ENCODE measurements around the gene VAPB.
"Not testable (repeated sequence)": the region's sequence is repeated elsewhere in the genome, so short reads cannot be mapped to it uniquely, and the experiment has no call there.

The VAPB gene, protein sequence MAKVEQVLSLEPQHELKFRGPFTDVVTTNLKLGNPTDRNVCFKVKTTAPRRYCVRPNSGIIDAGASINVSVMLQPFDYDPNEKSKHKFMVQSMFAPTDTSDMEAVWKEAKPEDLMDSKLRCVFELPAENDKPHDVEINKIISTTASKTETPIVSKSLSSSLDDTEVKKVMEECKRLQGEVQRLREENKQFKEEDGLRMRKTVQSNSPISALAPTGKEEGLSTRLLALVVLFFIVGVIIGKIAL

DNA sequence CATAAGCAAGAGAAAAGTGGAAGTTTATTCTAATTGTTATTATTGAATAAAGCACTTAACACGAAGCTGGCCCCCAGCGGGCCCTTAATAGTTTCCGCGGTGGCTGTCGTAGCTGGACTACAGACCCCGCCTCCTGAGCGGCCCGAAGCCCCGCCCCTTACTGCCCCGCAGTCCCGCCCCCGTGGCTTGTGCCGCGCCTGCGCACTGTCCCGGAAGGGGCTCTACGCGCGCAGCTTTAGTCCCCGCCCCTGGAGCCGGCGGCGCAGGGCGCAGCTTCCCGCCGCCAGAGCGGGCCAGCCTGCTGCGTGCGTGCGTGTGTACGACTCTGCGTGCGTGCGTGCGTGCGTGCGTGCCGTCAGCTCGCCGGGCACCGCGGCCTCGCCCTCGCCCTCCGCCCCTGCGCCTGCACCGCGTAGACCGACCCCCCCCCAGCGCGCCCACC, at the start of gene VAPB:
Gene VAPB, plus strand, starts transcription at position 348 of the 442 bp plus-strand sequence. CDS start 231 bp downstream, outside the sequence.
- peak; percentile 93 for DNase-seq

DNA sequence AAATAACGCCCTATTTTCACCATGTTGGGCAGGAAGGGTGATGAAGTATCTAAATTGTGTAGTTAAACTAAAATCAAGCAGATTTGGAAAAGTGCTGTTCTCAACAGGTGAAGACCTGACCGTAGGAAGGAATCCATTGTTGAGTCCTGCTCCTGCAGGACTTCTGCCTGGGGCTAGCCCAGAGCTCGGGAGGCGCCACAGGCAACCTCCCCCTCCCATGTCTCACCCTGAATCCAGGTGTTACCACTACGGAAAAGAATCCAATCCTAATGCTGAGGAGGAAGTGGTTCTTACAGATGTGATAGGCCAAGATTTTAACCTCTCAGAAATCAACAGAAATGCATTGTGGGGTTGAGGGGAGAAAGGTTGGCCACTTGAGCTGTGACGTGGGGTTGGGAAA, 49.3 kb upstream of the VAPB start:
- no peak for DNase-seq

DNA sequence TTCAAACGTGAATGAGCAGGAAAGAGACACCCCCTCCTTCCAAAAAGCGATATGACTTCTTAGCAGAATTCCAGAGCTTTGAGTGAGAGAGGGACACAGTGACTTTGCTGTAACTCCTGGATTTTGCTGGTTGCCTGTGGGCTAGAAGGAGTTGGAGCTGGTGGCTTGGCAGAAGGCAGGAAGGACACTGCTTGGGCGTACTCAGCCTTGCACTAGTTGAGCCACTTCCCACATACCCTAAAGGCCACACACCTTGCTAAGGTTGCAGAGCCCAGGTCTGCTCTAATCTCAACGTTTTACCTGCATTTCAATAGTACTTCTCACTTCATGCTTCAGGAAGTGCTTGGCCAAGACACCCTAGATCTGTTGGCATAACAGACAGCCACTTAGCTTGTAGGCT, 48.9 kb upstream of the VAPB start:
- DNase-seq, result no peak

DNA sequence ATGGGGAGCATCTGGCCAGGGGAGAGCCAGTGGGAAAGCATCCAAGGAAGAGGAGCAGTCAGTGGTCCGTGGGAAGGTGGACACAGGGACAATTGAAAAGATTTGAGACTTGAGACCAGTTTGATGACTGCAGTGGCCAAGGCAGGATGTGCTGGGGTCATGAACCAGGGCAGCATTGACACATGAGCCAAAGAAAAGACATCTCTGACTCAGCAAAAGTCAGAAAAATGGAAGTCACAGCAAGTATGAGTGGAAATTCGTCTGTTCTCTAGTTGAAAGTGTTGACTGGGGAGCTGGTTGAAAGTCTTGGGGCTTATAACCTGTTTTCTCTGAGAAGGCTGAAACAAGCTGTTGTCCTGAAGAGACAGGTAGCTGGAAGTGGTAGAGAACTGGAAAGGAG, 48.2 kb upstream of the VAPB start:
- no peak for DNase-seq

DNA sequence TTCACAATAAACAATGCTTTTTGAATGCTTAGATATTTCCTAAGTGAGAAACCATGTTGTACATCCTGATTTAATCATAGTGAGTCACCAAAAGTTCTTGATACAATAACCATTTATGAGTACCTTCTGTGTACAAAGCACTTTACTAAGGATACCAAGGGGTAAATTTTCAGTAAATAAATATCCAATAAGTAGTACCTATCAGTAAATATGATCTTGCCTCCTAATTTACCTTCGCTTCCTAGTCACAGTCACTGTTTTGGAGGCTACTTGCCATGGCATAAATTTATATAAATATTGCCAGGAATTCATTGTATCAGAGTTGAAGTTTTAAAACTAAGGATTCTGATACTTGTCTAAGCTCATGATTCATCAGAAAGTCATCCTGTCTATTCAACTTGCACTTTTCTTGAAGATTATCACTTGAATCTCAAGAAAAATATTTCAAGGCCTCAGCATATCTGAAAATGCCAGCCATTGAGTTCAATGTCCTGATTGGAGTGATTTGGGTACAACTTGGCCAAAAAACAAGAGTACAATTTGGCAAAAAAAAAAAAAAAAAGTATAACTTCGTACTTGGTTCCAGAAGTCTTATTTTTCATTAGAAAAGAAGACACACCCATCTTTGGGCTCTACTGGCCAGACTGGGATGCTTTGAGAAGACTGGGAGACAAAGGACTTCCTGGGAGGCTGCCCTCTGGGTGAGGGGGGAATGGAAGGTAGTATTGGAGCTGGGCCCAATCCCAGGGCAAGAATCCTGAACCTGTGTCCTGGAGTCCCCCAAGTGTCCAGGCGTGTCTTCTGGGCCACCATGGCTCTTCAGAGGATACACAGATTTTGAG, 46.7 kb upstream of the VAPB start:
- DNase-seq, result no peak

DNA sequence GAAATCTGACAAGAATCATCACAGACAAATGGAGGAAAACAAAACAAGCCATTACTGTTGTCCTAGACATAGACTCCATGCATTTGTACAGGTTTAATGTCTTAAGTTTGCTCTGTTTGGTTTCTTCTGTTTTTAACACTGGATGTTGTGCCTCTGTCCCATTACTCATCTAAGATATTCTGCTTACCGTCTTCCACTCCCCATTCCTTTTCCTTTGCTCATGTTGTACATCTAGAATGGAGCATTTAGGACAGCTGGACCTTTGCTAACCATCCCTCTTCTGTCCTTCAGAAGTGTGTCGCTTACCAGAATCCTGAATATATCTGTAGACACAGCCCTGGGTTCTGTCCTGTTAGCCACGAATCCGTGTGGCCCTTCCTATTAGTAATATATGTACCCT, 44.3 kb upstream of the VAPB start:
- DNase-seq, result no peak

DNA sequence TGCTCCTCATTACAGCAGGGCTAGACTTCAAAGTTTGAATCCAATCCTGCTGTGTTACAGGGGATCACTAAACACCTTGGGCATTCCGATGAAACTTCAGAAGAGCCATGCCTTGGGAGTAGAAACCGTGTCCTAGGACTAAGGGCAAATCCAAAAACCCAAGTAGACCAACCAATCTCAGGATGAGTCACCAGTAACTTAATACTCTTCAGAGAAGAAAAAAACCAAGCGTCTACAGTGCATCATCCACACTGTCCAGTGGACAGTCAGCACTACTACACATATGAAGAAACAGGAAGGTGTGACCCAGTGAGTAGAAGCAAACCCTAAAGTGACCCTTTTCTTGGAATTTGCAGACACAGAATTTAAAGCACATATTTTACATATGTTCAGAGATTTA, 39.5 kb upstream of the VAPB start:
- DNase-seq, result no peak

DNA sequence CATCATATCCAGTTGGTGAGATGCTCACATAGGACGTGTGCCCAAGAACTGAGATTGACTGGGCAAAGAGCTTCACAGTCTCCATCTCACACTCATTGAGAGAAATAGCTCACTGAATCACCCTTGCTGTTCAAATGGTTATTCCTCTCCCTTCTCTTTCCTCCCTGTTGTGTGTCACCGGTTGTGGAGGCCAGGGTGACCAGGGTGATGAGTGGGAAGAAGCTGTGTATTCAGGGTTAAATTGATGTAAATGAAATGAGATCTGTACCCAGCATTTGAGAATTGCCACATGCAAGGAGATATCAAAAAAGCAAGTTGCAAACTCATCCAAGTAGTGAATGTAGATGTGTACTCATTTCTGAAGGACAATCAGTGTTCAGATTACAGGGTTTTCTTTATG, 36.6 kb upstream of the VAPB start:
- no peak for DNase-seq

DNA sequence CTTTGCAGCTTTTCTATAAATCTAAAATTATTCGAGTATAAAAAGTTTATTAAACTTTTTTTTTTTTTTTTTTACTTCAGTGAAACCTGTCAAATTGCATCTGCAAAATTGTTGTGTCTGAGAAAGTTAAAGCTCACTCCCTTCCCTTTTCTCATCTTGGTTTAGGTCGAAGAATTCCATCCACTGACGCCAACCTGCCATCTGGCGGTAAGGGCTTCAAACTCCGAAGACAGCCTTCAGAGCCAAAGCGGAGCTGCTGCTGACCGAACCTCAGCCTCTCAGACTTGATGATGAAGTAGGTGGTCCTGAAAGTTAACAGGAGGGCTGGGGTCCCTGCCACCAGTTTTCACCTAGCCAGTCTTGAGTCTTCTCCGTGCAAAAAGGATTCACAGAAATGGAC, 29.6 kb upstream of the VAPB start:
- DNase-seq, result no peak

DNA sequence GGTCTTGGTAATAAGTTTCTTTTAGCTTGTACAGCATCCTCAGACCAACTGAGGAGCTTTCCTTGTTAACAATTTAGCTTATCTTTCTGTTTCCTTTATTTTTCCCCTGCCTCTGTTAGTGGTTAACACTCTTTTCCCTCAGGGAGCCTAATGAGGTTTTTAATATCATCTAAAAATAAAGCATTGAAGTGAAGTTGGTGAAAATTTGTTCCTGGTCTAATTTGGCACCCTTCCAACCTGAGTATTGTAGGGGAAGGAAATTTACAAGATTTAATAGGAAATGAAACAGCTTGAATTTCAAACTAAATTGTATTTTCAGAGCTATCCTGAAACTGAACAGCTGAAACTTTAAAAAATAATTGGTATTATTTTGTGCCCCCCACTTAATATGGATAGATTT, 28.1 kb upstream of the VAPB start:
- DNase-seq, result no peak

DNA sequence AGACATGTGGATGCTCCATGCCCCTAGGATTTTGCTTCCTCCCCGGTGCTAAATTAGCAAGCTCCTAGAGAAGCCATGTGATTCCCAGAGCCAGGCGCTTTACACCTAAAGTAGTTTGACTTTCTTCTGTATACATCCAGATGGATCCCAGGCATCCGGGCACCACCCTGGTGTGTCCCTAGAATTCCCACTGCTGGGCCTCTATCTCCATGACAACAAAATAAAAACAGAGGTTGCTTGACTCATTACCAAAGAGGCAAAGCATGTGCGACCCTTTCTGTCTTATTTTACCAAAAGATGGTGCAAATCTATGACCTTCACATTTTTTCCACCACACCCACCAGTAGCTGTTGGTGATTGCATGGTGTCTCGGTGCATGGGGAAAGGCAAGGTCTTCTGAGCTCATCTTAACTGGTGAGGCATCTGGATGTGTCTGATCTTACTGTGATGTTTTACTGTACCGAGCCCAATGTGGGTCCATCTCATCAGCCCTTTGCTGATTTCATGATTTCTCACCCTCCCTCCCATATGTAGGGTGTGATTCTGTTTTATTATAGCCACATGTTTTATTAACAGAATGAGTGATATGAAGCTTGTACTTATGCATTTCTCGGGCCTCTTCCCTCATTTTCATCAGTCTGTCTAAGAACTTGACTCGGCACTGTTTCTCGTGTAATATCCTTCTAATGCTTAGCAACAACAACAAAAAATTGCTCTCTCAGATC, 27.4 kb upstream of the VAPB start:
- no peak for DNase-seq

DNA sequence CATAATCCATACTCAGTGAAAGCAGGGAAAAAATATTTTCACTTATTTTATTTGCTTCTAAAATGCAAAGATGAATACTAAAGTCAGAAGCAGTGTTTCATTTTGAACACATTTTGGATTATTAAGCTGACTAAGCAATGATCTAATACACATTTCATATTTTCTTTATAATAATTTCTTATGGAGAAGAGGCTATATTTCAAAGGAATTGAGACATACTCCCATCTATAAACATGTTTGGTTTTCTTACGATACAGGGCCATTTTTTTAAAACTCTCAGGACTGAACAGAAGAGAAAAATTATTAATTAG, 26.9 kb upstream of the VAPB start:
- DNase-seq, result no peak

DNA sequence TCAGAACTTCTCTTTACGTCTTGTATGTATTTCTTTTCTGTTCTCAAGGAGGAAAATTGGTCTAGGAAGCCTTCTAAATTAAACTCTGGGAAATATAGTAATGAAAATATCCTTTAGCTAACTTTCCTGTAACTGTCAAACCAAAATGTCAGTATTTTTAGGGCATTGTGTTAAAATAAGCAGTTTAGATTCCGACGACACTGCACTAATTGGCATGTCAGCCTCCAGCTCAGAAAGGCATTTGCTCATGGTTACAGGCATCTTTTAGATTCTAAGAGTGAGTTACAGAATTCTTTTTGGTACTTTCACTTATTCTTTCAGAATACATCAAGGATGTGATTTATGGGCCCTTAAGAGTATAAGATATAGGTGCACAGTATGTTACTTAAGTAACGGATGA, 26.1 kb upstream of the VAPB start:
- DNase-seq, result no peak

DNA sequence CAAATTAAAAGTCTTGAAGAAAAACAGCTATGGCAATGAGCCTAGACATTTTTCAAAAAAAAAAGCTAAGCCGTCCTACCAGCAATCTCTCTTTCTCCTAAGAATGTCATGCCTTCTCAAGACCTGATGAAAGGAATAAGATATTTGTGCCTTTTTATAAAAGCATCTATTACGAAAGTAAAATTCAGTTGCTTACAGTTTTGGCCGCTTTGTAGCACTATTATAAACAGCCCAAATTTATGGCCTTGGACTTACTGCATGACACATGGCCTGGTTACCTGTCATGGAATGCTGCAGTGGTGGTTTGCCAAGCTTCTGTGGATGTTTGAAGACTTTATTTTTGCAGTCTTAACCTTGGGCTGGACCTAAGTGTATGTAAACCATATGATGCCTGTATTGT, 22.2 kb upstream of the VAPB start:
- DNase-seq, result no peak

DNA sequence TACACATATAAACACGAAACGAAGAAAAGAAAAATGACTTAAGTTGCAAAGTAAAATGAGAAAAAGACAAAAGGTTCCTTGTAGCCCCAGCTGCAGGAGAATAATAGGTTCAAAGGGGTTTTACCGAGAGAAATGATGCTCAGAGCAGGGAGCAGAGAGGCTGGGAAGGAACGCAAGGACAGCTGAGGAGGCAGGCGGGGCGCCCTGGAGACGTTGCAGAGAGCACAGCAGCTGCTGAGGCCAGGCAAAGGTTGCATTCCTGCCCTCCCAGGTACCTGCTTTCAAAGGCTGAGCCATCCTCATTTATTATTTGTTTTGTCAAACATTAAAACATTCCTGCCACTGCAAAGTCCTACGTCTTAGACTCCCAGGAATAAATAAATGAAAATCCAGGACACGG, 16.2 kb upstream of the VAPB start:
- DNase-seq, result no peak

DNA sequence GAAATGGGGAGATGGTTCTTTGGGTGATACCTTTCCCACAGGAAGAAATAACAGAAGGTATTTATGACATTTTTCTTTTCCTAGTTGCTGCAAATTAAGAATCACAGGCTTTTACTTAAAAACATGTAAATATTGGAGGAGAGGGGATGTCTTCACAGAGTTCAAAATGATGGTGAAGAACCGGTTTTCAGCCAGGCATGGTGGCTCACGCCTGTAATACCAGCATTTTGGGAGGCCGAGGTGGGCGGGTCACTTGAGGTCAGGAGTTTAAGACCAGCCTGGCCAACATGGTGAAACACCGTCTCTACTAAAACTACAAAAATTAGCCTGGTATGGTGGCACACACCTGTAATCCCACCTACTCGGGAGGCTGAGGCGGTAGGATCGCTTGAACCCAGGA, 15.7 kb upstream of the VAPB start:
- not testable (repeated sequence) for DNase-seq

DNA sequence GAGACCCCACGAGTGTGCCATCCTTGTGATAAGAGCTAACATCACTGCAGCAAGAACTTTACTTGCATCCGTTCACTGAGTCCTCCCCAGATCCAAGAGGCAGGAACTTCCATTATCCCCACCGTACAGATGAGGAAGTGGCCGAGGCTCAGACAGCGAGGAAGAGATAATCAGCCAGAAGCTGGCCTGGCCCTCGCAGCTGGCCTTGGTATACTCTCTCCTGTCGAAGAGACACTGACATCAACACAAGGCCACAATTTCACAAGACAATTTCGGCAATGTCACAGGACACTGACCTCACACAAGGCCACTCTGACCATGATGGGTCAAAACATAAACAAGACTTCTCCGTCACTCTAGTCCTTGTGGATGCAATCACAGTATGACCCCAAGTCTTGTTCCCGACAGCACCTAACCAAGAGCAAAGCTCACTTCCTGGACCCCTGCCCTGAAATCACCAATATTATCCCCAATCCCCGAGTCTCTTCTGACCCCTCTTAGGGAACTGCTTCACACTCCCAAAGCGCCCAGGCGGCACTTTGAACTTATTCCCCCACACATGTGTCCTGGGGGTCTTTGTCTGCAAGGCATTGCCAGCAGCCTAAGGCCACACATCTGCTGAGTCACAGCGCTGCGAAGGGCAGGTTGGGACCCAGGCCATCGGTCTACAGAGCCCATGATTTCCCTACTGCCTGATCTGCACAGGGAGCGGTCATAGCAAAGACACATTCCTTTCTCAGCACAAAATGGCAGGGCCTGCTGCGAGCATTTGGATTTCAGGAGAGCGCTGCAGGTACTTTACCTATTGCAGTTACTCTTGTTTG, 14.8 kb upstream of the VAPB start:
- no peak for DNase-seq

DNA sequence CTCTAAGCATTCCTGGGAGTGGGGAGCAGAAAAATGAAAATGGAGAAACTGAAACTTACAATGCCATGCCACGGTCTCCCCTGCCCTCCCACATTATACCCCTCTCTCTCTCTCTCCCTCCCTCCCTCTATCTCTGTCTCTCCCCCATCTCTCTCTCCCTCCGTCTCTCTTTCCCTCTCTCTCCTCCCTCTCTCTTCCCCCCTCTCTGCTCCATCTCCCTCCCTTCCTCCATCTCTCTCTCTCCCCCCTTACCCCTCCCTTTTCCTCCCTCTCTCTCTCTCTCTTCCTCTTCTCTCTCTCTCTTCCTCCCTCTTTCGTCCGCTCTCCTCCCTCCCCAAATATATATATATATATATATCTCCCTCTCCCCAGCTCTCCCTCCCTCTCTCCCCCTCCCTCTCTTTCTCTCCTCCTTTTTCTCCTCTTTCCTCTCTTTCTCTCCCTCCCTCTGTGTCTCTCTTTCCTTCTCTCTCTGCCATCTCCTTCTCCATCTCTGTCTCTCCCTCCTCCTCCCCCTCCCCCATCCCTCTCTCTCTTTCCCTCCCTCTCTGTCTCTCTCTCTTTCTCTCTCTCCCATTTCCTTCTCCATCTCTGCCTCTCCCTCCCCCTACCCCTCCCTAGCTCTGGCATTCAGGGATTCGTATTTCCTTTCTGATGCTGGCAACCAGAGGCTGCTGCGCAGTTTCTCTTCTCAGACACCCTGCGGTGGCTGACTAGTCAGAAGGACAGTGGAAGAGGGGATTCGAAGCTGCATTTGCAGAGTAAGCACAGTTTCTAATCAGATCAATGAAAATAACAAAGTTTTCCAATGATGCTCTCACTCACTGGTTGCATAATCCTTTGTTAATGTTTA, 13.9 kb upstream of the VAPB start:
- no peak for DNase-seq

DNA sequence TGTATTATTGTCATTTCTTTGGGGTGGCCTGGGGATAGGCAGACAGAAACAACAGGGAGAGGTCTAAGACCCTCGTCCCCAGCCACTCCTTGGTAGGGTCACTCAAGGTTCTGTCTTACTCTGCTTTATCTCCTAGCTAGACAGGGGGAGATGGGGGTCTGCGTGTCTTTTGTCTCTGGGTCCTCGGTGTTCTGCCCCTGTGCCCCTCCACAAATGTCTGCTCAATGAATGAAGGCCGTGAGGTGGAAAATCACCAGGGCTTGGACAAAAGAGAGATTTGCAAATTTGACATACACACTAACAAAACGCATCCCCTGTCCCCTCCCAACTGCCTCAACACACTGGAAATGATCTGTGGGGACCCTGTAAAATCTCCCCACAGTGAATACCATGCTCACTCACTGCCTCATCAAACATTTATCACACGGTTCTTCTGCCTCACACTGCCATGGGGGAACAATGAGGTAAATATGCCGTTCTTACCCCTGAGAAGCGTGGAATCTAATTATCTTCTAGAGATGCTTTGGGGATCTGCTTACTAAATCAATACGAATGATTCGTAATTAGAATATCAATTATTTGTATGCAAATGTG, 13.2 kb upstream of the VAPB start:
- DNase-seq, result no peak

DNA sequence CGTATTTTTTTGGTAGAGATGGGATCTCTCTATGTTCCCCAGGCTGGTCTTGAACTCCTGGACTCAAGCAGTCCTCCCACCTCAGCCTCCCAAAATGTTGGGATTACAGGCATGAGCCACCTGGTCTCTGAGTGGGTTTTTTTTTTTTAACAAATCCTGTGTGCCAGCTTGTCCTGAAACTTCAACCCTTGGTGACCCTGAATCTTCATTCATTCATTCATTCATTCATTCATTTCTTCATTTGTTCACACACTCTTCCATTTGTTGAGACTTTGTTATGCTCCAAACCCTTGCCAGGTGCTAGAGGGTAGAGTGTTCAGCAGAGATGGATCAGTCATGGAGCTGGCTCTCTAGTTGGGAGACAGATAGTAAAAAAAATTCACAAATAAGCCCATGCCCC, 12.0 kb upstream of the VAPB start:
- DNase-seq, result no peak

DNA sequence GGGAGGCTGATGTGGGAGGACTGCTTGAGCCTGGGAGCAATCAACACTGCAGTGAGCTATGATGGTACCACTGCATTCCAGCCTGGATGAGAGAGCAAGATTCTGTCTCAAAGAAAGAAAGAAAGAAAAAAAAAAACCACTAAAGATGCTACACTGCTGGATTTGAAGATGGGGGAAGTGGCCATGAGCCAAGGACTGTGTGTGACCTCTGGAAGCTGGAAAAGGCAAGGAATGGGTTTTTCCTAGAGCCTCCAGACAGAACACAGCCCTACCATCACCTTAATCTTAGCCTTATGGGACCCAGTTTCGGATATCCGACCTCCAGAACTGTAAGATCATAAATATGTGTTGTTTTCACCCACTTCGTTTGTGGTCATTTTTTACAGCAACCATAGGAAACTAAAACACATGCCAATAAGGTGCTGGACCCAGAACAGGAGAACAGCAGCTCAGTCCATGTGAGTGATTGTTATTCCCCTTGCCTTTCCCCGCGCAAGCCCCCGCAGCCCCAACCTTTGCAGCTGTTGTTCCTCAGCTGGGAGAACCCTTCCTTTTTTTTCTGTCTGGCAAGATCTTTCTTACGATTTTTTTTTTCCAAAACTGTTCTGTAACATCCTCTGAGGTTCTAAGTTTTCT, 11.1 kb upstream of the VAPB start:
- DNase-seq, result no peak

Data from cortex of kidney (tissue), 1 donor.